Esophagus mucosa (tissue), 1 donor: Measurements from ENCODE around the gene ZNF746. TPM values are rescaled to one million over a fixed set of nuclear protein-coding genes. Genes with fewer than 3 reads are reported as not detected.

Source experiments
- total RNA-seq: library from RNA; stranded (reverse); gene quantifications from one replicate; pipeline ENCODE4 v1.2.4, GENCODE V29; 2023
- donor health status: DM: yes; HTN: yes; CAD: no.

Gene ZNF746
- total RNA-seq, 1 donor from 2014 or later = 7.9 TPM

Other genes starting within 250 kb of the ZNF746 start
- gene ZNF783, start 235.6 kb downstream of the ZNF746 start, total RNA-seq = 5.8 TPM
- 7.2 TPM for gene ZNF777, start 36.7 kb downstream of the ZNF746 start, total RNA-seq